Upper lobe of right lung (tissue), 1 donor: ENCODE results near the gene UROD. TPM values are rescaled to one million over a fixed set of nuclear protein-coding genes. Genes with fewer than 3 reads are reported as not detected.
"Not testable (repeated sequence)": the region's sequence is repeated elsewhere in the genome, so short reads cannot be mapped to it uniquely, and the experiment has no call there.

Experiments used
- ATAC-seq: fragments of 200-7000 bp; cut with Tn5 transposase; one replicate; pipeline ENCODE4 v1.9.1; 2020; ENCODE audit warnings: mild to moderate bottlenecking, moderate library complexity
- DNase-seq: peaks from one replicate; pipeline ENCODE4 v3.0.0-alpha.2; 2020
- H3K27ac ChIP-seq: fragments of 200-600 bp; one replicate; pipeline ENCODE4 v1.8.0; 2022
- H3K27me3 ChIP-seq: fragments of 200-600 bp; one replicate; pipeline ENCODE4 v1.8.0; 2022; ENCODE audit warnings: mild to moderate bottlenecking
- H3K36me3 ChIP-seq: fragments of 200-600 bp; one replicate; pipeline ENCODE4 v1.8.0; 2022
- H3K4me1 ChIP-seq: fragments of 200-600 bp; one replicate; pipeline ENCODE4 v1.8.0; 2022
- H3K4me3 ChIP-seq: fragments of 200-600 bp; one replicate; pipeline ENCODE4 v1.8.0; 2022; ENCODE audit warnings: mild to moderate bottlenecking
- H3K9me3 ChIP-seq: fragments of 200-600 bp; one replicate; pipeline ENCODE4 v1.8.0; 2022
- intact Hi-C: fragments of 100-400 bp; cut with DNase I; formaldehyde crosslinking; loops from one replicate; pipeline ENCODE4 v1.11.0; 2022
- total RNA-seq: library from RNA; stranded (reverse); fragmentation: NEBNext Ultra II Directional; extraction: Animal tissue kit (Norgen Biotek cat#: 25700); gene quantifications from one replicate; pipeline ENCODE4 v1.2.1, GENCODE V29; 2021
- TF ChIP-seq, protein P1 (sequence below): fragments of 200-600 bp; IDR thresholded peaks from one replicate; pipeline ENCODE4 v1.8.0; 2022; ENCODE audit warnings: antibody characterized with exemption
- donor health status: DM: no; HTN: yes; CAD: no; lungs with severe emphysema.

Gene UROD
- total RNA-seq, 1 donor from 2014 or later: 51.4 TPM

GRCh38 chr1:45051005-45051772, 39.1 kb downstream of the UROD start:
- Histone ChIP-seq H3K27me3 (no peaks in the 10 kb centered on the region), H3K4me1 (peaks cover 6% of the 10 kb centered on the region), H3K9me3 (no peaks in the 10 kb centered on the region), H3K36me3 (no peaks in the 10 kb centered on the region), H3K27ac (no peak overlapping the region), H3K4me3 (no peak overlapping the region)
- intact Hi-C loops: no loop called here
- no peak for DNase-seq
- TF ChIP-seq, protein P1, sequence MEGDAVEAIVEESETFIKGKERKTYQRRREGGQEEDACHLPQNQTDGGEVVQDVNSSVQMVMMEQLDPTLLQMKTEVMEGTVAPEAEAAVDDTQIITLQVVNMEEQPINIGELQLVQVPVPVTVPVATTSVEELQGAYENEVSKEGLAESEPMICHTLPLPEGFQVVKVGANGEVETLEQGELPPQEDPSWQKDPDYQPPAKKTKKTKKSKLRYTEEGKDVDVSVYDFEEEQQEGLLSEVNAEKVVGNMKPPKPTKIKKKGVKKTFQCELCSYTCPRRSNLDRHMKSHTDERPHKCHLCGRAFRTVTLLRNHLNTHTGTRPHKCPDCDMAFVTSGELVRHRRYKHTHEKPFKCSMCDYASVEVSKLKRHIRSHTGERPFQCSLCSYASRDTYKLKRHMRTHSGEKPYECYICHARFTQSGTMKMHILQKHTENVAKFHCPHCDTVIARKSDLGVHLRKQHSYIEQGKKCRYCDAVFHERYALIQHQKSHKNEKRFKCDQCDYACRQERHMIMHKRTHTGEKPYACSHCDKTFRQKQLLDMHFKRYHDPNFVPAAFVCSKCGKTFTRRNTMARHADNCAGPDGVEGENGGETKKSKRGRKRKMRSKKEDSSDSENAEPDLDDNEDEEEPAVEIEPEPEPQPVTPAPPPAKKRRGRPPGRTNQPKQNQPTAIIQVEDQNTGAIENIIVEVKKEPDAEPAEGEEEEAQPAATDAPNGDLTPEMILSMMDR: no peak
- no peak for ATAC-seq

- H3K36me3 ChIP-seq: no peaks in the 10 kb centered on the region
- no peak overlapping the region for H3K4me3 ChIP-seq
- intact Hi-C loops: no loop called here
- no peak overlapping the region for H3K27ac ChIP-seq
- no peaks in the 10 kb centered on the region for H3K27me3 ChIP-seq
- H3K9me3 ChIP-seq: no peaks in the 10 kb centered on the region
- no peak for ATAC-seq
- TF ChIP-seq, protein P1: no peak
- H3K4me1 ChIP-seq: no peaks in the 10 kb centered on the region
- no peak for DNase-seq
Measured at GRCh38 chr1:45057542-45057941, 45.5 kb downstream of the UROD start.

- TF ChIP-seq, protein P1: no peak
- intact Hi-C loops: no loop called here
- Histone ChIP-seq H3K36me3 (no peaks in the 10 kb centered on the region), H3K4me3 (no peak overlapping the region), H3K27me3 (no peaks in the 10 kb centered on the region), H3K4me1 (no peaks in the 10 kb centered on the region), H3K27ac (no peak overlapping the region), H3K9me3 (no peaks in the 10 kb centered on the region)
- DNase-seq: no peak
- ATAC-seq: peak; percentile 78
Measured at GRCh38 chr1:45059829-45060228, 47.8 kb downstream of the UROD start.

GRCh38 chr1:45062463-45062862, 50.4 kb downstream of the UROD start:
- H3K27me3 ChIP-seq, H3K4me1 ChIP-seq, ATAC-seq, H3K27ac ChIP-seq, intact Hi-C loops, DNase-seq, H3K4me3 ChIP-seq, H3K9me3 ChIP-seq, H3K36me3 ChIP-seq: not testable (repeated sequence)

DNA sequence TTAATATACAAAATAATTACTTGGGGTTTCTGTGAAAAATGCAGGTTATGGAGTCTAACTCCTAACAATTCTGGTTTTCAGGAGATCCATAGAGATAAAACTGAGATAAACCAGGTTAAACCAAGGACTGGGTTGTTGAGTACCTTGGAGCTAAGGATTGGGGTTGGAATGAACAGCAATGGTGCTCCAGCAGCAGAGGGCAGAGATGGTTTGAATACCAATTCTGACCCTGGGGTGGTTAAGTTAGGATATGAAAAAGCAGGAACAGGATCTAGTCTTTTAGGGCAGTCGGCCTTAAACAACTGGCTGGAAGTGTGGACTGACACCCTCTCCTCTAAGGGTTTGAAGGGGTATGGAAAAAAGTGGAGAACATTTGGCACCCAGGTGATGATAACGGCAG, 53.0 kb downstream of the UROD start:
- Histone ChIP-seq H3K36me3 (no peaks in the 10 kb centered on the region), H3K27me3 (no peaks in the 10 kb centered on the region), H3K27ac (no peak overlapping the region), H3K4me1 (no peaks in the 10 kb centered on the region), H3K4me3 (no peak overlapping the region), H3K9me3 (no peaks in the 10 kb centered on the region)
- TF ChIP-seq, protein P1: no peak
- no peak for DNase-seq
- intact Hi-C loops: no loop called here
- no peak for ATAC-seq

Other genes with a start within 250 kb of the UROD start
- 1,338 TPM for gene RPS8, start 236.7 kb upstream of the UROD start, total RNA-seq
- not detected for gene BEST4, start 224.1 kb upstream of the UROD start, total RNA-seq
- gene PLK3, start 211.9 kb upstream of the UROD start, total RNA-seq: 38.8 TPM
- gene DYNLT4, start 204.9 kb upstream of the UROD start, total RNA-seq: not detected
- gene BTBD19, start 203.7 kb upstream of the UROD start, total RNA-seq: 9.2 TPM
- gene PTCH2, start 169.0 kb upstream of the UROD start, total RNA-seq: 0.64 TPM
- 22.6 TPM for gene EIF2B3, start 25.7 kb upstream of the UROD start, total RNA-seq
- gene HECTD3, start 930 bp upstream of the UROD start, total RNA-seq: 43.6 TPM
- gene ZSWIM5, start 194.4 kb downstream of the UROD start, total RNA-seq: 4.1 TPM